ENCODE data around the gene HLA-DMA. TPM values are rescaled to one million over a fixed set of nuclear protein-coding genes. Genes with fewer than 3 reads are reported as not detected.

Gene HLA-DMA
- total RNA-seq, 4 donors from 2014 or later, result 1.4 to 40.4 (median 20.8) TPM

DNA sequence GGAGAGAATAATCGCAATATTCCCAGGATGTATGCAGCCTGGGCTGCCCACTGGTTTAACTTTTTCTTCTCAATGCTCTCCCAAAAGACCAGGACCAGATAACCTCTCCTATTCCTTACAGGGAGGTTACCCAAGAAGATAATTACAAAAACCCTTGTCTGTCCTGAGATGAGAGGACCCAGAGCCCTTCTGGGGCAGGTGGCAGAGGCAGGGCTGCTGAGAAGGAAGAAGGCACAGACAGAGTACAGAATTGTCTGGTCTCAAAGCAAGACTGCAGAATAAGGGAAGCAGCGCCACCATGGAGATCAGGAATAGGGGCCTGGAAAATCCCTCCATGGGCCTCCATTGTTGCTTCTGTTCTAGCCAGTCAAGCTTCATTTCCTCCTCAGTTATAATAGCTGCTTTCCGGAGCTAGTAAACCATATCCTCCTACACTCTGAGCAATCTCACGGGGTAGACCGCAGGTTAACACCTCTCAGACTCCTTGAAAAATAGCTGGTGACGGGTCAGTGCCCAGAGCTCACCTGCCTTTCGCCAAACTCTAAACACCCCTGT lies 11.6 kb downstream of the HLA-DMA start:
- Histone ChIP-seq H3K4me1 (peaks cover 3 to 37% (median 7%) of the 10 kb centered on the region in 4 donors), H3K4me3 (no peak overlapping the region), H3K9me3 (no peaks in the 10 kb centered on the region), H3K27me3 (no peaks in the 10 kb centered on the region), H3K27ac (peak overlapping the region; percentile 68 to 74 (median 68)), H3K36me3 (no peaks in the 10 kb centered on the region)
- TF ChIP-seq EP300 (IDR thresholded peaks at IDR 0.05; ENCODE audit: low read depth) (no peak), POLR2AphosphoS5 (IDR thresholded peaks at IDR 0.05) (no peak), POLR2A (IDR thresholded peaks at IDR 0.05) (no peak)
- intact Hi-C loops (cut with DNase I; ENCODE audit: low total_unique reads), result no loop called here
- WGBS, 2 donors (ENCODE audit: low coverage in 1 of 2), result 51 to 60% methylated on average over 1 to 7 of the region's 7 CpGs
- in situ Hi-C loops (cut with MboI; ENCODE audit: low pct_ligation_motif_present in 1 of 4, low pct_unique_long_range_greater_than_20kb in 1 of 4, low sequenced_read_pairs in 3 of 4), result loop anchor here in 1 of 4 donors (5.0 kb wide), 1 partner anchor 54 kb away; no protein-coding TSS in a partner anchor
- peak; percentile 32 for DNase-seq

DNA sequence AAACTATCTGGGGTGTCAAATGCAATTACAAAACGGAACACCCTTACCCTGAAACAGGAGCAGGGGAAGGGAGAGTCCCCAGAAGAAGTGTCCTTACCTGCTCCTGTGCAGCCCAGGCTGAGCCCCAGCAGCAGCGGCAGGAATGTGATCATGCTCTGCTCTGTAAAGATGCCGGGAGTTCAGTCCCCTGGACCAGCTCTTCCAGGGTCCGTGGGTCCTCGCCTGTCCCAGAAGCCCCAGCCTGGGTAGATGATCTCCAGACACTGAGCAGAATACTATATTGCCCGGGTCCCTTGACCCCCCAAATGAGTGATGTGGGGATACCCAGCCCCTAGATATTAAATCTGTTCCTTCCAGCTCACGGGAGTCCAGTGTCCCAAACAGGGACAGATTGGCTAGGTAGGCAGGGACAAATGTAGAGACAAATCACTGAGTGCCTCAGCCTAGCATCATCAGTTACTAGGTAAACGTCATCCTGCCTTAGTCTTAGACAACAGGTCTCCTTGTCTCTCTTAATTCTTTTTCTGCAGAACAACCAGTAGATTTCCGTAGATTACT lies 12.2 kb downstream of the HLA-DMA start, which contains the start of gene HLA-DMB:
Gene HLA-DMB, minus strand, starts transcription at position 373 of the 558 bp plus-strand sequence. Its CDS starts 221 bp downstream, at position 152.
- H3K4me3 ChIP-seq, result peak within 1 kb of the TSS; percentile 7 to 49 (median 13)
- no peaks in the 10 kb centered on the region for H3K36me3 ChIP-seq
- no peaks in the 10 kb centered on the region for H3K27me3 ChIP-seq
- WGBS, 2 donors (ENCODE audit: low coverage in 1 of 2), result 14 to 17% methylated on average over 1 to 9 of the region's 9 CpGs
- H3K4me1 ChIP-seq, result peaks cover 3 to 35% (median 7%) of the 10 kb centered on the region in 4 donors
- peak within 1 kb of the TSS; percentile 68 to 74 (median 68) for H3K27ac ChIP-seq
- DNase-seq, result peak; percentile 61
- H3K9me3 ChIP-seq, result no peaks in the 10 kb centered on the region
- intact Hi-C loops (cut with DNase I; ENCODE audit: low total_unique reads), result no loop called here
- TF ChIP-seq EP300 (IDR thresholded peaks at IDR 0.05; ENCODE audit: low read depth) (no peak), POLR2A (IDR thresholded peaks at IDR 0.05) (peak; percentile 38), POLR2AphosphoS5 (IDR thresholded peaks at IDR 0.05) (peak; percentile 41 to 67 (median 49))
- TF ChIP-seq, protein P1, sequence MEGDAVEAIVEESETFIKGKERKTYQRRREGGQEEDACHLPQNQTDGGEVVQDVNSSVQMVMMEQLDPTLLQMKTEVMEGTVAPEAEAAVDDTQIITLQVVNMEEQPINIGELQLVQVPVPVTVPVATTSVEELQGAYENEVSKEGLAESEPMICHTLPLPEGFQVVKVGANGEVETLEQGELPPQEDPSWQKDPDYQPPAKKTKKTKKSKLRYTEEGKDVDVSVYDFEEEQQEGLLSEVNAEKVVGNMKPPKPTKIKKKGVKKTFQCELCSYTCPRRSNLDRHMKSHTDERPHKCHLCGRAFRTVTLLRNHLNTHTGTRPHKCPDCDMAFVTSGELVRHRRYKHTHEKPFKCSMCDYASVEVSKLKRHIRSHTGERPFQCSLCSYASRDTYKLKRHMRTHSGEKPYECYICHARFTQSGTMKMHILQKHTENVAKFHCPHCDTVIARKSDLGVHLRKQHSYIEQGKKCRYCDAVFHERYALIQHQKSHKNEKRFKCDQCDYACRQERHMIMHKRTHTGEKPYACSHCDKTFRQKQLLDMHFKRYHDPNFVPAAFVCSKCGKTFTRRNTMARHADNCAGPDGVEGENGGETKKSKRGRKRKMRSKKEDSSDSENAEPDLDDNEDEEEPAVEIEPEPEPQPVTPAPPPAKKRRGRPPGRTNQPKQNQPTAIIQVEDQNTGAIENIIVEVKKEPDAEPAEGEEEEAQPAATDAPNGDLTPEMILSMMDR (IDR thresholded peaks at IDR 0.05), result no peak
- in situ Hi-C loops (cut with MboI; ENCODE audit: low pct_ligation_motif_present in 1 of 4, low pct_unique_long_range_greater_than_20kb in 1 of 4, low sequenced_read_pairs in 3 of 4), result loop anchor here in 1 of 4 donors (5.0 kb wide), 1 partner anchor 53 kb away; no protein-coding TSS in a partner anchor

DNA sequence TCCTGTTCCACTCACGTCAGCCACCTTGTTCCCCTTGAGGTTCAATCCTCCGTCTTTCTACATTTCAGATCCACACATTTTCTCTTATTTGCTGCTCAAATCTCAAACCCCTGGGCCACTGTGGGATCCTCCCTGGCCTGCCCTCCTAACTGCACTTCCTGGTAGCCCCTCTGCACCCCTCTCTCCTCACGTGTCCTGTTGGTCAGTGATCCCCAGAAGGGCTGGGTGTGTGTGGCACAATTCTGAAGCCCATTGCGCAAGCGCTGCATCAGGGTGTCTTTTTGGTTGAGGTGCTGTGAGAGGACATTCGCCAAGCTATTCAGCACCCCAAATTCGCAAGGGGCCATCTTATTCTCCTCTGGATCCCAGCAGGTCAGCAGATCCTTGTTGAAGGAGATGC lies 14.4 kb downstream of the HLA-DMA start:
- no peak for DNase-seq
- intact Hi-C loops (cut with DNase I; ENCODE audit: low total_unique reads), result no loop called here
- in situ Hi-C loops (cut with MboI; ENCODE audit: low pct_ligation_motif_present in 1 of 4, low pct_unique_long_range_greater_than_20kb in 1 of 4, low sequenced_read_pairs in 3 of 4), result loop anchor here in 2 of 4 donors (10.0 kb wide), 1 partner anchor 46 kb away; no protein-coding TSS in a partner anchor
- Histone ChIP-seq H3K9me3 (no peaks in the 10 kb centered on the region), H3K36me3 (no peaks in the 10 kb centered on the region), H3K27ac (peak overlapping the region in 2 of 4 donors; percentile 4 to 11), H3K4me1 (peaks cover 0 to 19% (median 1%) of the 10 kb centered on the region in 4 donors), H3K4me3 (no peak overlapping the region), H3K27me3 (no peaks in the 10 kb centered on the region)
- TF ChIP-seq EP300 (IDR thresholded peaks at IDR 0.05; ENCODE audit: low read depth) (no peak), POLR2AphosphoS5 (IDR thresholded peaks at IDR 0.05) (no peak), POLR2A (IDR thresholded peaks at IDR 0.05) (no peak)
- TF ChIP-seq, protein P1 (IDR thresholded peaks at IDR 0.05), result no peak
- WGBS, 2 donors (ENCODE audit: low coverage in 1 of 2), result 89 to 90% methylated on average over 4 to 7 of the region's 7 CpGs

DNA sequence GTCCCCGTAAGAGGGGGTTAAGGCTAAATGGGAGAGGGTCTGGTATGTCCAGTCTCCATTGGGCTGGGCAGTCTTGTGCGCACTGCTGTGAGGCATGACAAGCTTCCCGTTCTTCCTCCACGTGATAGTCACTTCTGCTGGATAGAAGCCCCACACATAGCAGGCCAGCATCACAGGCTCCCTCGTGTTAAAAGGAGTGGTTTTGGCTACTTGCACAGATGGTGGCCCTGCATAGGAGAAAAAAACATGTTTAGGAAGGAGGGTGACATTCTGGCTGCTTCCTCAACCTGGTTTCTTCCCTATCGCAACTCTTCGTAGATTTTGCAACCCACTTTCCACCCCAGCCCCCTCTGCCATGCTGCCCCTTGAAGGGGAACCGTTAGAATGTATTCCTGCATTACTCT lies 15.7 kb downstream of the HLA-DMA start:
- Histone ChIP-seq H3K27ac (peak overlapping the region in 1 of 4 donors; percentile 20), H3K36me3 (no peaks in the 10 kb centered on the region), H3K4me3 (no peak overlapping the region), H3K9me3 (no peaks in the 10 kb centered on the region), H3K4me1 (peaks cover 0 to 11% (median 1%) of the 10 kb centered on the region in 4 donors), H3K27me3 (no peaks in the 10 kb centered on the region)
- in situ Hi-C loops (cut with MboI; ENCODE audit: low pct_ligation_motif_present in 1 of 4, low pct_unique_long_range_greater_than_20kb in 1 of 4, low sequenced_read_pairs in 3 of 4) (loop anchor here in 2 of 4 donors (10.0 kb wide), 1 partner anchor 48 kb away; no protein-coding TSS in a partner anchor), intact Hi-C loops (cut with DNase I; ENCODE audit: low total_unique reads) (no loop called here)
- peak; percentile 24 for DNase-seq
- TF ChIP-seq POLR2AphosphoS5 (IDR thresholded peaks at IDR 0.05) (no peak), EP300 (IDR thresholded peaks at IDR 0.05; ENCODE audit: low read depth) (no peak), POLR2A (IDR thresholded peaks at IDR 0.05) (no peak)
- TF ChIP-seq, protein P1 (IDR thresholded peaks at IDR 0.05), result no peak
- 35 to 83% methylated on average over 4 to 8 of the region's 8 CpGs for WGBS, 2 donors (ENCODE audit: low coverage in 1 of 2)
